Right lobe of liver (tissue), 4 donors: ENCODE measurements around the gene KLHL25.

Experiments used
- POLR2A ChIP-seq: fragments of 450-650 bp; IDR thresholded peaks from one replicate; pipeline ENCODE4 v1.6.1; 2017; ENCODE audit warnings: antibody characterized with exemption, mild to moderate bottlenecking
- TF ChIP-seq, protein P1 (sequence below), 4 donors: fragments of 200-600 bp in 3 of 4; fragments of 450-650 bp in 1 of 4; IDR thresholded peaks; one replicate each; pipeline versions ENCODE4 v1.5.1 to v1.8.0; 2016 to 2022; ENCODE audit warnings: antibody characterized with exemption in 4 of 4, mild to moderate bottlenecking in 2 of 4
- donor health status: DM: no; HTN: no; CAD: no.
- donor health status: DM: no; HTN: no; CAD: no.
- donor health status: DM: no; HTN: yes; CAD: no.

DNA sequence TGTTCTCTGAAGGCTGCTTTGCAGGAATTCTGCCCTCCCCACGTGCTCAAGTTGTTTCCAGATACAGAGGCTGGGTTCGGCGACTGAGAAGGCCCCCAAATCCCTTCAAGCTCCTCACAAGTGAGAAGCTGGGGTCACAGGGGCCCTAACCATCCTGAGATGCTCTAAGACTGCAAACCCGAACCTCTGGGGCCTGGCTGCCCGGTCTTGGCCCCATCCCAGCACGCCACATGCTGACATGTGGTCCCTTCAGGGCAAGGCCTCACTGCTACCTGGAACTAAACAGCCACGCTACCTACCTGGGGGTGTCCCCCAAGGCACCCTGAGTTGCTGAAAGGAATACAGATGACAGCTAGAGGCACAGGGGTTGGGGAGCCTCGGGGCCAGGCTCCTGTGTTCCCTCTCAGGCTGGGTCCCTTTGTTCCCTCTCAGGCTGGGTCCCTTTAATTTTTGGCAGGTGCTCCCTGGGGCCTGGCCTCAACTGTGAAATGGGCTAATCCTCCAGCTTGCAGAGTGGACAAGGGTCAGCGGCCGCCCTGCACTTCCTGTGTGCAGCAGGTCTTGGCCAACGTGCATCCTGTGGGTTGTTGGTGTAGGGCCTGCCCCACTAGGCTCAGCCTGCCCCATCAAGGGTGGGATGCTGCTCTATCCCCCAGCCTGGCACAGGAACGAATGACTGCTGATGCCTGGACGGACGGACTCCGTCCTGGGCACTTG lies 32.5 kb downstream of the KLHL25 start:
- TF ChIP-seq, protein P1, sequence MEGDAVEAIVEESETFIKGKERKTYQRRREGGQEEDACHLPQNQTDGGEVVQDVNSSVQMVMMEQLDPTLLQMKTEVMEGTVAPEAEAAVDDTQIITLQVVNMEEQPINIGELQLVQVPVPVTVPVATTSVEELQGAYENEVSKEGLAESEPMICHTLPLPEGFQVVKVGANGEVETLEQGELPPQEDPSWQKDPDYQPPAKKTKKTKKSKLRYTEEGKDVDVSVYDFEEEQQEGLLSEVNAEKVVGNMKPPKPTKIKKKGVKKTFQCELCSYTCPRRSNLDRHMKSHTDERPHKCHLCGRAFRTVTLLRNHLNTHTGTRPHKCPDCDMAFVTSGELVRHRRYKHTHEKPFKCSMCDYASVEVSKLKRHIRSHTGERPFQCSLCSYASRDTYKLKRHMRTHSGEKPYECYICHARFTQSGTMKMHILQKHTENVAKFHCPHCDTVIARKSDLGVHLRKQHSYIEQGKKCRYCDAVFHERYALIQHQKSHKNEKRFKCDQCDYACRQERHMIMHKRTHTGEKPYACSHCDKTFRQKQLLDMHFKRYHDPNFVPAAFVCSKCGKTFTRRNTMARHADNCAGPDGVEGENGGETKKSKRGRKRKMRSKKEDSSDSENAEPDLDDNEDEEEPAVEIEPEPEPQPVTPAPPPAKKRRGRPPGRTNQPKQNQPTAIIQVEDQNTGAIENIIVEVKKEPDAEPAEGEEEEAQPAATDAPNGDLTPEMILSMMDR (IDR thresholded peaks at IDR 0.05) = no peak
- peak; percentile 21 for TF ChIP-seq POLR2A
